ENCODE measurements around the gene GPR78.
A peak's percentile ranks its signal among the peaks of the same experiment; 100 is the strongest.

Gene GPR78

DNA sequence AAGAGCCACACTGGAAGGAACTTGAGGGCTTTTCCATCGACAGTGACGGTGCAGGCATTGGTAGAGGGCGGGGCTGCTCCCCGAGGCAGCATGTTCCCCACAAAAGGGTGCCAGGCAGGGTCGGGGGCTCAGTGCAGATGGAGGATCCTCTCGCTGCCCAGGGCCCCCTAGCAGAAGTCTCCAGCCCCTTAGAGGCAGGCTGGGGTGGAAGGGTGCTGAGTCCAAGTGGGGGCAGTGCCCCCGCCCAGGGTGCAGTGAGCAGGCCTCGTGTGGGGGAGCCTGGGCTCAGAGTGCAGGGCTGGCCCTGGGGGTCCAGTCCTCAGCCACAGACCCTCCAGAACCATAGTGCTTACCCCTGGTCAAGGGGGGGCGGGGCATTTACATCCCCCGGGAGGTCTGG is 21.4 kb downstream of the GPR78 start:
- no peak for DNase-seq

DNA sequence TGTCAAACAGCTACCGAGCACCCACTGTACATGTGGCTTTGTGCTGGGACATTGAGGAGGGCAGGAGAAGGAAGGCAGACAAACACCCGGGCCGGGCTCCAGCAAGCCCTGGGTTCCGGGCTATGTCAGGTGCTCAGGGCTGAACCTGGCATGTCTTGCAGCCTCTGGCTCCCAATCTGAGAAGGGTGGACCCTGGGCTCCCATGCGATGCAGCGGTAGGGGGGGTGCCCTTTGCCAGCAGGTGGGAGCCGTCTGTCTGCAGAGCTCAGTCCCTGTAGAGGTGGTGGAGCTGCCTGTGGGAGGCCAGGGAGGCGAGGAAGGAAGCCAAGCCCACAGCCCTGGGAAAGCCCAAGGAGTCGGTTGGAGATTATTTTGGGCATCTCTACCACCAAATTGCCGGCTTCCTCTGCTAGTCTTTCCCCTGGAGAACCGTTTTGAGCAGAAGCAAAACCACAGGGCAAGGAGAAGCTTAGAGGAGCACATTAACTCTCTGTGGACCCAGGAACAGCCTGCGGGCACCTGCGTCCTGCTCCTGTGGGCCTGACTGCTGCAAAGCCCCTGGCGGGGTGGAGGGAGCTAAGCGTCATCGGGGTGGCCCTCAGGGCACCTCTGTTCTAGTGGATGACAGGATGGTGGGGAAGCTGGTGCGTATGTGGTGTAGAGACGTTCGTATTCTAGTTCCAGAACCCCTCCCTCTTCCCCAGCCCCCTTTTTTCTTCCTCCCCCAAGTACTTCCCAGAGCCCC is 22.7 kb downstream of the GPR78 start:
- no peak for DNase-seq

DNA sequence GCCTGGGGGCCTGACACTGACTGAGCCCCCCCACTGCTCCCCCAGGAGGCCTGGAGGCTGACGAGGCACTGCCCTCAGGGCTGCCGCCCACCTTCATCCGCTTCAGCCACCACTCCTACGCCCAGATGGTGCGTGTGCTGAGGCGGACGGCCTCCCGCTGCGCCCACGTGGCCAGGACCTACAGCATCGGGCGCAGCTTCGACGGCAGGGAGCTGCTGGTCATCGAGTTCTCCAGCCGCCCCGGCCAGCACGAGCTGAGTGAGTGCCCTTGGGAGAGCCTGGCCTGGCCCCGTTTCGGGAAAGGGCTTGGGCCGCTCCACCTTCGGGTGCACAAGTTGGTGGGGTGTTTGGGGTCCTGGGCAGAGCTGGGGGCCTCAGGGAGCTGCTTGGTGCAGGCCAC is 23.7 kb downstream of the GPR78 start:
- DNase-seq, result no peak

DNA sequence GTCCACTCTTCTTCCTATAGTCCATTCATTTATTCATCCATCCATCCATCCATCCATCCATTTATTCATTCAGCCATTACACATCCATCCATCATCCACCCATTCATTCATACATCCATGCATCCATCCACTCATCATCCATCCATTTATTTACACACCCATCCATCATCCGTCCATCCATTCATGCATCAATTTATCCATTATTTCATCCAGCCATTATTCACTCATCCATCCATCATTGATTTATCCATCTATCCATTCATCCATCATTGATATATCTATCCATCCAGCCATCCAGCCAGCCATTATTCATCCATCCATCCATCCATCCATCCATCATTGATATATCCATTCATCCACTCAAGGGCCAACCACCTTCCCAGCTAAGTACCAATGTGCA is 25.1 kb downstream of the GPR78 start:
- no peak for DNase-seq

DNA sequence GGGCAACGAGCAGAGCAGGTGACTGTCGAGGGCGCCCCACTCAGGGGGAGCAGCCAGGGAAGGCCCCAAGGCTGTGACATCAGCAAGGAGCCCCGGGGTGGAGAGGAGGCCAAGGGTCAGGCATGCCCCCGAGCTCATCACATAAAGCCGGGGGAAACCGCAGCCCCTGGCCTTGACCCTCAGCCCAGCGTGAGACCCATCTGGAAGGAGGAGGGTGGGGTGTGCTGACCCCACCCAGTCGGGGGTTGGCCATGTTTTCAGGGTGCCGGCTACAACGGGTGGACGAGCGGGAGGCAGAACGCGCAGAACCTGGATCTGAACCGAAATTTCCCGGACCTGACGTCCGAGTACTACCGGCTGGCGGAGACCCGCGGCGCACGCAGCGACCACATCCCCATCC is 26.3 kb downstream of the GPR78 start:
- DNase-seq, result no peak

DNA sequence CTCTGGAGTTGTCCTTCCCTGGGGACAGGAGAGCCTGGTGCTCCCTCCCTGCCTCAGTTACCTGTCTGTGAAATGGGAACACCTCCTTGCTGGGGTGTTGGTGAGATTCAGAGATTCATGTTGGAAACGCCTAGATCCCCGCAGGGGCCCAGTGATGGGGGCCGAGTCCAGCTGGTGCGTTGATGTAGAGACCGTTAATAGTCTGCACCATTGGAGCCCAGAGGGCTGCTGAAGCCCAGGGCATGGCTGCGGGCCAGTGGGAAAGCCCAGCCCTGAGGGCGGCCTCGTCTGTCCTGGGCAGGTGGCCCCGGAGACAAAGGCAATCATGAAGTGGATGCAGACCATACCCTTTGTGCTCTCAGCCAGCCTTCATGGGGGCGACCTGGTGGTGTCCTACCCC is 26.8 kb downstream of the GPR78 start:
- DNase-seq, result no peak

DNA sequence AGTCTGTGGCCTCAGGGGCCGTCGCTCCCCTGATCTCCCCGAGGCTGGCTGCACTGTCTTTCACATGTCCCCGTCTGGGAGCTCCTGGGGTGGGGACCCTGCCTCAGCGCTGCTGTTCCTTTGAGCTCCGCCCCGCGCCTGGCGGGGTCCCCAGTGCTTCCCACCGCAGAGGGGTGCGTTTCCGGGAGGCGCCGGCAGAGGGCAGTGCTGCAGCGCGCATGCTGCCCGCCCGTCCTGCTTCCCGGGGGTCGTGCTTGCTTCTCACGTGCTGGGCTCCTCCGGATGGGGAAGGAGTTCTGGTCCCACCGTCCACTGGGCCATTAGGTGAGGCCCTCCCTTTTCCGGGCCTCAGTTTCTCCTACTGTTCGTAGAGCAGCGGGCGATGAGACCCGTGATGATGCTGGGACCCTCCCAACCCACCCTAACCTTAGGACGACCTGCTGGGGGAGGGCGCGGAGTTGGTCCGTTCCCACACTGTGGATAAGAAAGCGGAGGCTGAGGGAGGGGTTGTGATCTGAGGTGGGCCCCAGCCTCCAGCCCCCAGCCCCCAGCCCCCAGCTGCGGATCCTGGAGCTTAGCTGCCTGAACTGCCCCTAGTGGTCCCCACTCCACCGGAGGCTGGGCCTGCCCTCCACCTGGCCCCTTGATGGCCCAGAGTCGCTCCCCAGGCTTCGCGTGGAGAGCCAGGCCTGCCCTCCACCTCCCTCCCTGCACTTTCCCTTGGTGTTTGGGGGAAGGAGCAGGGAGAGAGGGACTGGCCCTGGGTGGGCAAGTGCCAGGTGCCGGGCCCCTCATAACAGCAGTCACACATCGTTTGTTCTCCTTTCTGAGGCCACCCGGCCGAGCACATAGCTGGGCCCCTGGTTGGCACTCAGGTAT is 27.6 kb downstream of the GPR78 start:
- peak; percentile 79 for DNase-seq

DNA sequence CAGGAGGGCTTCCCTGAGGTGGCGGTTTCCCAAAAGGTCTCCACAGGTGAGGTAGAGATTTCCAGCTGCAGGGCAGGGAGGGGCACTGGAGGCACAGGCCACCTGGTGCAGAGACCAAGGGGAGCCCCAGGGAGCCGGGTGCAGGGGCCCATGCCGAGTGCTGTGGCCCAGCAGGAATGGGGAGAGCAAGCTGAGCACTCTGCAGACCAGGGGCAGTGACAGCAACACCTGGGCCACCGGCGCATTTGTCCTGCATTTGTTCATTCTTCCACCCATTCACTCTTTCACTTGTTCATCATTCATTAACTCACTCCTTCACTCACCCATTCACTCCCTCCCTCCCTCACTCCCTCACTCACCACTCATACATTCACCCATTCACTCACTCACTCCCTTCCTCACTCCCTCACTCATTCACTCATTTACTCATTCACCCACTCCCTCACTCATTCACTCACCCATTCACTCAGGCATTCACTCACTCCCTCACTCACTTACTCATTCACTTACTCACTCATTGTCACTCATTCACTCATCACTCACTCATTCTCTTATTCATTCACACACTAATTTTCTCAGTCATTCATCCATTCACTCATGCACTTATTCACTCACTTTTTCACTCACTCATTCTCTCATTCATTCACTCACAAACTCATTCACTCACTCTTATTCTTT is 28.7 kb downstream of the GPR78 start:
- no peak for DNase-seq

DNA sequence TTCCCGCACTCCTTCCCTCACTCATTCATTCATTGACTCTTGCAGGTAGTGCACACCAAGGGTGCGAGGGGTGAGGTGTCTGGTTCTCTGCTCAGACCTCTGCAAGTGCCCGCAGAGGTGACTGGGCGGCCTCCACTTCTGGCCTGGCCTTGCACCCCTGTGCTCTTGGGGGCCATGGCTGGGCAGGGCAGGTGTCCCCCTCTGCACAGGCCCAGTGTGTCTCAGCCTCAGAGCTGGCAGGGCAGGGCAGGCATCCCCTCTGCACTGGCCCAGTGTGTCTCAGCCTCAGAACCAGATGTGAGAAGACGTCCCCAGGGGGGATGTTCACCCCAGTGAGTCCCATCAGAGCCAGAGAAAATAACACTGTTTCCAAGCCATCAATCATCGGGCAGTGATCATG is 29.2 kb downstream of the GPR78 start:
- no peak for DNase-seq

DNA sequence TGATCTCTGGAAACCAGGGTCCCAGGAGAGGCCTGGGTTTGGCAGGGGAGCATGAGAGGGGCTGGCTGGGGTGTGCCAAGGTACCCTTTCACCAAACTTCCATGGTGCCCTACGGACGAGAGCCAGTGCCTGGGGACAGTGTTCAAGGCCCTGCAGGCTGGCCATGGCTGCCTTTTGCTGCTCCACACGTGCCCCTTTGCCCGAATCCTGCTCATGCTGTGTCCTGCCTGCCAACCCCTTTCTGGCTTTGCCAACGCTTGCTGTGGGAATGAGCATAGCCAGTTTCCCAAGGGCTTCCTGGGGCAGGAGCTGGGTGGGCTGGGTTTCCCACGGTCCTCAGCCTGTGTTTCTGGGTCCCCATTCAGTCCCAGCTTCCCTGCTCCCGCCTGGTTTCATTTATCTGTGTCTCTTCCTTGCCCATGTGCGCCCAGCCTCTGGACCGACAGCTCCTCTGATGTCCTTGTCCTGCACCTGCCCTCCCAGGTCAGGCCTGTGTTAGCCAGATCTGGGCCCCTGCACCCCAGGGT is 29.7 kb downstream of the GPR78 start:
- DNase-seq, result no peak

DNA sequence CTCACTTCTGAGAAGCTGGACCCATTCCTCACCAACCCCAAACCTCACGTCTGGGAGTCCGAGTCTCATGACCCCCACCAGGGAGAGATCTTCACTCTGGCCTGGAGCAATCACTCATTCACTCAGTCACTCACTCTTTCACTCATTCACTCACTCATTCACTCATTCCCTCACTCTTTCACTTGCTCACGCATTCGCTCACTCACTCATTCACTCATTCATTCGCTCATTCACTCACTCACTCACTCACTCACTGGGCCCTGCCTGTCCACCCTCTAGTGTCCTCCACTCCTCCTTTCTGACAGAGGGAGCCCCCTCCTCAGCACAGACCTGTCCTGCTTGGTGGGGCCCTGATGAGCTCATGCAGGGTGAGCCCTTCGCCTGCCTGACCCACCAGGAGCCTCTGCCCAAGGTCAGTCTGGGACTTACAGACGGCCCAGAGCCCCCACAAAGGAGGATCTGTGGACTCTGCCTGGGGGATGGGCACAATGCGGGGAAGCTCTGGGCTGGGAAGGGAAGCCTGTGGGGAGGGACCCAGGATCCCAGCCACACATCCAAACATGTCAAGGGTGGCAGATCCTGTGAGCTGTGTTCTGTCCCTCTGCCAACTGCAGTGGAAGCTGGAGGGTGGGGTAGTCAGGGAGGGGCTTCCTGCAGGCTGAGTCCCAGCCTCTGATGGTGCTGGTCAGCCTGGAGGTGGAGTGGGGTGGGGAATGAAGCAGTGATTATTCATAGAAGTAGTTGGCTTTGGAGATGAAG is 30.8 kb downstream of the GPR78 start:
- DNase-seq, result no peak

DNA sequence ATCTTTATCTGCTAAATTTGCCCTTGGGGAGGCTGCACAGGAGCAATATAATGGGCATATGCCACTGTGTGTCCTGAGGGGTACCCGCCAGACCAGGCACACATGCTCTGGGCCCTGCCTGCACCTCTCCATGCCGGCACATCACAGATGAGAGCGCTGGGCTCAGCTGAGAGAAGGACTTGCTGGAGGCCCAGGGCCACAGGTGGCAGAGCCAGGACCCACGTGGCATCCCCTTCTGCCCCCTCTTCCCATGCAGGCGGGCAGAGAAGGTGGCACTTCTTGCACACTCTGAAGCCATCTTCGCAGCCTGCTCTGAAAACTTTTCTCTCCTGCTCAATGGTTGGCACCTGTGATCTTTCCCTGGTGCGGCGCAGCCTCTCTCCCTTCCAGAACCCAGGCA is 32.5 kb downstream of the GPR78 start:
- no peak for DNase-seq

DNA sequence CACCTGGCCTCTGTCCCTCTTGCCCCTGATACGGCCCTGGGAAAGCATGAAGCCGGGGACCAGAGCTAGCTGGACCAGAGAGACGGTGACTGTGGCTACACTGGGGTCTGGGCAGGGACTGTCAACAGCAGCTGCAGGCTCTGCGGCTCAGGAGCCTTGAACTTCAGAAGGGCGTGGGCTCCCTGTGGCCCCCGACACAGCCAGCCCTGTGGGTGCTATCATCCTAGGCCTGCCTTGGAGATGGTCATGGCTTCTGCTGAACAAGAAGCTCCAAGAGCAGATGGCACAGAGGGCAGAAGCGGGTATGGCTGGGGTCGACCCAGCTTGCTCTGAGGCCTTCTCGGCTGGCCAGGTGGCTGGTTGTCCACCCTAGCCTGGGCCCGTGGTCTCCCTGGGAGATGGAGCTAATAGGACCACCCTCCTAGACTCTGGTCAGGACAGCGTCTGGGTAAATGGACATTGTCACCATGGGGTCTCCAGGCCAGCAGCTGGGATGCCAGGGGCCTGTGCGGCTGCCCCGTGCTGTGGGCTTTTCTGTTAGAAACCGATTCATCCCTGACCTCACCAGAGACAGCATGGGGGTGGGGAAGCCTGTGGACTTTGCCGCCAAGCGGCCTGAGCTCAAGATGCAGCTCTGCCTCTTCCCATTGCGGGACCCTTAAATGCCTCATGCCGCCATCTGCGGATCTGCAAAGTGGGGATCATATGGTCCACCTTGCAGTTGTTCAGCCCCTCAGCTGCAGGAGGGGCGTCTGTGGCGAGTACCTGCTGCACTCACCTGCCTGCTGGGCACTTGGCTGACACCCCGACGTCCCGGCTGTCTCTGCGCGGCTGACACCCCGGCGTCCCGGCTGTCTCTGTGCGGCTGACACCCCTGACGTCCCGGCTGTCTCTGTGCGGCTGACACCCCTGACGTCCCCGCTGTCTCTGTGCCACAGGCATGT is 33.5 kb downstream of the GPR78 start:
- DNase-seq, result no peak

DNA sequence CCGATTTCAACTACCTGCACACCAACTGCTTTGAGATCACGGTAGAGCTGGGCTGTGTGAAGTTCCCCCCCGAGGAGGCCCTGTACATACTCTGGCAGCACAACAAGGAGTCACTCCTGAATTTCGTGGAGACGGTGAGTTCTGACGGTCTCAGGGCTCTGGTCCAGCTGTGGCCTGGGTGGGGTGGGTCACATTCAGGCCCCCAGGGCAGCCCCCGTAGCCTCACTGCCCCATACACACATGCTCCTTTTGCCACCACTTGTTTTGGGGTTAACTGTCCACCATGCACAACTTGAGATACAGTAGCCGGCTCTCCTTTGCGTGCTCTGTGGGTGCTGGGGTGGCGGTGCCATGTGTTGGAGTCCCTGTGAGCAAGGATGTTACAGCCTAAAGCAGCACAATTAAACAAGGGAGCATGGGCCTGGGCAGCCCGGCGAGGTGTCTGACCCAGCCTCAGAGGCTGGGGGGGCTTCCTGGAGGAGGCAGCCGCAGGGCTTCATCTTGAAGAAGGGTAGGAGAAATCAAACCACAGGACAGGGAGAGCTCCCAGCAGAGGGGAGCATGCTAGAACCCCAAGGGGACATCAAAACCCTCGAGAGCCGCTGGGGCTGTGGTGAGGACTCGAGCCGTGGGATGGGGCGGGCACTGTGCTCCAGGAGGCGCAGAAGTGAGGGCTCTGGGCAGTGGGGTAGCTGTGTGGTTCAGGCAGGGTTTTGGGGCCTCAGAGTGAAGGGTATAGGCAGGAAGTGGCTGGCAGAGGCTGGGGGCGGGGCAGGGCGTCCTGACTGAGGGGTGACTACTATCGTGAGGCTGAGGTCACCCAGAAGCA is 34.4 kb downstream of the GPR78 start:
- no peak for DNase-seq

DNA sequence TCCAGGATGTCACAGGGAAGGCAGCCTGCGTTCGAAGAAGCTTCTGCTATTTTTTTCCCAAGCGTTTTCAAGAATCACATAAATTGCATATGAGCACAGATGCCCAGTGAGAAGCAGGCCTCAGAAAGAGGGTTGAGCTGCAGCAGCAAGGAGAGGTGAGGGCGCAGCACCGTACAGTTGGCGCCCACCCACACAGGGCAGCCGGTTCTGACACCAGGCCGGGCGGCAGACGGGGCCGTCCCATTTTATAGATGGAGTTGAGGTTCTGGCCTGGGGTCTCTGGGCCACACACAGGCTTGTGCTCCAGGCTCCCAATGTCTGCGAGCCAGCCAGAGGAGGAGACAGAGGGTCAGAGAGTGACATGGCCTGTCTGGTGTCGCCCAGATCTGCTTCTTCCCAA is 35.2 kb downstream of the GPR78 start:
- DNase-seq, result no peak

DNA sequence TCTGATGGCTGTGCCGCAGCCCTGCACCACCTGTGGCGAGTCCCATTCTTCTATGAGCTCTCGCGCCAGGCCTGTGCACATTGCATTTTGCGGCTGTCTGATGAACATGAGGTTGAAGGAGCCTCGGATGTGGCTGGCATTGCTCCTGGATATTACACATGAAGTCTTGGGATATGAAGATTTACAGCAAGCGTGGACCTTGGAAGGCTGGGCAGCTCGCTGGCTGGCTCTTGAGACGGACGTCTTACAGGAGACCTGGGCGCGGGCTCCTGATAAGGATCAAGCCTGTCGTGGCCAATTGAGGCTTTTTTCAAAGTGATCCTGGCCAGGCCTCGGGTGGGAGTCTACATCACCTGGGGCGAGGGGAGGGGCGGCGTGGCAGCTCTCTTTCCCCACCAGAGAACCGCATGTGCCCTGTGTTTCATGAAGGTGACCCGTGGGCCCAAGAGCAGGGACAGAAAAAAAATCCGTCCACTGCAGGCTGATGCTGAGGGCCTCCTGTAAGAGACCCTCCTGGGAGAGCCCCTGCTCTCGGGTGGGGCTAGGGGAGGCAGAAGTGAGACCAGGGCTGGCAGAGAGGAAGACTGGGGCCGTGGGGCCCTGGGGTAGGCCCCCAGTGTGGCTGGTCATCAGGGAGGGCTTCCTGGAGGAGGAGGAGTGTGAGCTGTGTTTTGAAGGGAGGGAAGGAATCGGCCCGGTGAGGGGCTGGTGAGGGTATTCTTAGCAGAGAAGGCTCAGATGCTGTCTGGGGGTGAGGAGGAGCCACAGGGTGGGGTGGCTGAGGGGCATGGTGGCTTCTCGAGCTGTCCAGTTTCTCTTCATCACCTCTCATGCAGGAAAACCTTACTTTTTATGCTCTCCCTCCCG is 36.0 kb downstream of the GPR78 start:
- DNase-seq, result no peak

DNA sequence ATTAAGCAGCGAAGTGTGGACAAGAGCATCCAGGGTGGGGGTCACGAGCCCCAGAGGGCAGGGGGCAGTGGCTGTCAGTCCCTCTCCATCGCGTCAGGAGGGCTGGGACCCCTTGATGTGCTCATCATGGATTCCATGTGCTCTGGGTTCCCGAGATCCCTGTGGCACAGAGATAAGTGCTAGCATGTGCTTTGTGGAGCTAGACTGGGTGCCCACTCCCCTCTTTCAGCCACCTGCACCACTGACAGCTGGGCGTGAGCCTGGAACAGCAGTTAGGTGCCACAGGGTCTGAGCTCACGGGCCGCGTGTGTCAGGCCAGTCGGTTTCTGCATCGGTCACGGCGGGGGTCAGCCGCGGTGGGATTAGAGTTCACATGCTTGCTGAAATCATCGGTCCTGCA is 36.6 kb downstream of the GPR78 start:
- DNase-seq, result no peak

DNA sequence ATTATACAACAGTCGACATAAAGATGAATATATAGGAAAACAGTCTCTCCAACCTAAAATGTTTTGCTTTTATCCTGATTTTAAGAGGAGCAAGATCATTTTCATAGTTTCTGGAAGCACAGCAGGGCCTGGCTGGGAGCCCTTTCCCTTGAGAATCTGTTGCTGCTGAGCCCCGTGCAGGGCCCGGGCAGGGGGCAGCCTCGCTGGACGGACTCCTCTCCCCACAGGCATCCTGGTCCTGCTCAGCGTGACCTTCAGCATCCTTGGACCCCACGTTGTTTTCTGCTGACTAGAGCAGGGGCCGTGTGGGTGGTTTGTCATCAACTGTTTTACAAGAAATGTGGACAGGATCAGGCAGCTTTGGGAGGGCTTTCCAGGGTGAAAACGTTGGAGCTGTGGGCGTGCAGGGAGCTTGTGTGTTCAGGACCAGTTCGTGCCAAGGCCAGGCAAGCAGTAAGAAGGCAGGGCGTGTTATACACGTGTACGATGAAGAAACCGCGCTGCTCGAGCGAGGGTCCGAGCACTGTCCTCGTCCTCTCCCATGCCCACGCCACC is 37.4 kb downstream of the GPR78 start:
- no peak for DNase-seq

DNA sequence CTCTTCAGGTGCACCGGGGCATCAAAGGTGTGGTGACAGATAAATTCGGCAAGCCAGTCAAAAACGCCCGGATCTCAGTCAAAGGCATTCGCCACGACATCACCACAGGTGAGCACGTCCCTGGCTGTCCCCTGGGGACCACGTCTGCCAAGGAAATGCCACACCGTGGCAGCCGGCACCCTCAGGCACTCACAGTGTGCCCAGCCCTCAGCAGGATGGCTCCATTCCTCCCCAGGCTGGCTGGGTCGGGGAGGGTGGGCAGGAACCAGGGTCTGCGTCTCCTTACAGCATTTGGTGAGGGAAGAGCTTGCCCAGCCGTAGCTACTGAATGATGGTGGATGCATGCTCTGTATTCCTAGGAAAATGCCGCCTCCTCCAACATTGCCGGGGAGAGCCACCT is 38.2 kb downstream of the GPR78 start:
- DNase-seq, result no peak

Data from activated effector memory CD4-positive, alpha-beta T cell treated with anti-CD3 and anti-CD28 coated beads, Interleukin-2, amount 50 U/mL, for 16 hours (primary cell).